NT2/D1 (cell line): ENCODE measurements around the gene ALDH3B2.
"Not testable (repeated sequence)": the region's sequence is repeated elsewhere in the genome, so short reads cannot be mapped to it uniquely, and the experiment has no call there.

ENCODE experiments used
- DNase-seq: peaks from one replicate; pipeline ENCODE4 v3.0.0-alpha.2; 2011; ENCODE audit warnings: low read depth, low spot score
- H3K27me3 ChIP-seq: 2 replicates; pipeline ENCODE4 v1.6.0; 2011; ENCODE audit warnings: mild to moderate bottlenecking; ENCODE audit not compliant: insufficient read length, insufficient read depth
- H3K36me3 ChIP-seq: 2 replicates; pipeline ENCODE4 v1.6.1; 2011; ENCODE audit warnings: mild to moderate bottlenecking, low read length, mixed read lengths; ENCODE audit not compliant: insufficient read depth, insufficient read length
- H3K4me1 ChIP-seq: 2 replicates; pipeline ENCODE4 v1.5.1; 2011; ENCODE audit not compliant: insufficient read depth, insufficient read length
- H3K4me3 ChIP-seq: 2 replicates; pipeline ENCODE4 v1.5.1; 2011; ENCODE audit warnings: low read depth; ENCODE audit not compliant: insufficient read length
- H3K9ac ChIP-seq: 2 replicates; pipeline ENCODE4 v1.6.0; 2011; ENCODE audit warnings: low read depth; ENCODE audit not compliant: insufficient read length
- H3K9me3 ChIP-seq: 2 replicates; pipeline ENCODE4 v1.5.1; 2011; ENCODE audit warnings: mild to moderate bottlenecking, low read length; ENCODE audit not compliant: insufficient read depth
- SUZ12 ChIP-seq: IDR thresholded peaks from 2 replicates; pipeline ENCODE4 v1.6.1; 2011; ENCODE audit not compliant: insufficient read length, insufficient read depth; ENCODE audit errors: extremely low read depth
- YY1 ChIP-seq: IDR thresholded peaks from 2 replicates; pipeline ENCODE4 v1.6.1; 2011; ENCODE audit not compliant: insufficient read length, insufficient read depth
- ZNF274 ChIP-seq: IDR thresholded peaks from 2 replicates; pipeline ENCODE4 v1.6.1; 2011; ENCODE audit warnings: mild to moderate bottlenecking, low read depth, low read length

Gene ALDH3B2

GRCh38 chr11:67627812-67628624 lies 46.4 kb downstream of the ALDH3B2 start:
- H3K9me3 ChIP-seq: no peaks in the 10 kb centered on the region
- H3K4me3 ChIP-seq: peak overlapping the region; percentile 68
- H3K4me1 ChIP-seq: peaks cover 16% of the 10 kb centered on the region
- no peak for DNase-seq
- peaks cover 7% of the 10 kb centered on the region for H3K36me3 ChIP-seq
- no peak for TF ChIP-seq ZNF274
- no peak for TF ChIP-seq SUZ12
- no peak for TF ChIP-seq YY1
- no peaks in the 10 kb centered on the region for H3K27me3 ChIP-seq
- peak overlapping the region; percentile 83 for H3K9ac ChIP-seq

GRCh38 chr11:67627441-67627811 lies 47.0 kb downstream of the ALDH3B2 start:
- H3K9ac ChIP-seq: peak overlapping the region; percentile 83

DNA sequence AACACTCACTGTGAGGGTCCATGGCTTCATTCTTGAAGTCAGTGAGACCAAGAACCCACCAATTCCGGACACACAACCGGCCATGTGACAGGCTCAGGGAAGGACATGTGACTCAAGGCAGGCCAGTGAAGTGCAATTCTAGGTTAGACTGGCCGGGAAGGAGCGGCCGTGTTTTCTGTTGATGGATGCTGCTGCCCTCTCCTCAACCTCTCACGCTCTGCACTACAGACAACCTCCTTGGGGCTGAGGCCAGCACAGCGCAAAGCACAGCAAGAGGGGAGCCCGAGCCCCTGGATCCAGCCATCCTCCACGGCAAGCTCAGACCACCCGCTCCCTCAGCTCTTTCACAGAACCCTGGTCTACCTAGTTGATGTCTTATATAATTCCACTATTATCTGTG lies 47.5 kb downstream of the ALDH3B2 start:
- no peaks in the 10 kb centered on the region for H3K9me3 ChIP-seq

More at GRCh38 chr11:67627441-67627811, 47.0 kb downstream of the ALDH3B2 start:
- Histone ChIP-seq H3K9me3 (no peaks in the 10 kb centered on the region), H3K27me3 (no peaks in the 10 kb centered on the region), H3K36me3 (peaks cover 7% of the 10 kb centered on the region), H3K4me1 (peaks cover 12% of the 10 kb centered on the region), H3K4me3 (peak overlapping the region; percentile 68)
- DNase-seq: no peak
- TF ChIP-seq YY1 (no peak), ZNF274 (no peak), SUZ12 (no peak)

GRCh38 chr11:67626131-67626833 lies 48.1 kb downstream of the ALDH3B2 start:
- not testable (repeated sequence) for H3K36me3 ChIP-seq, H3K27me3 ChIP-seq, H3K4me1 ChIP-seq, DNase-seq, H3K9me3 ChIP-seq
- peak overlapping the region; percentile 59 for H3K9ac ChIP-seq
- peak overlapping the region; percentile 6 for H3K4me3 ChIP-seq

More for the DNA sequence above, 47.5 kb downstream of the ALDH3B2 start:
- peaks cover 10% of the 10 kb centered on the region for H3K4me1 ChIP-seq
- TF ChIP-seq ZNF274 (no peak), YY1 (no peak), SUZ12 (no peak)
- no peak for DNase-seq
- H3K9ac ChIP-seq: peak overlapping the region; percentile 83
- H3K4me3 ChIP-seq: peak overlapping the region; percentile 68
- peaks cover 7% of the 10 kb centered on the region for H3K36me3 ChIP-seq
- no peaks in the 10 kb centered on the region for H3K27me3 ChIP-seq

DNA sequence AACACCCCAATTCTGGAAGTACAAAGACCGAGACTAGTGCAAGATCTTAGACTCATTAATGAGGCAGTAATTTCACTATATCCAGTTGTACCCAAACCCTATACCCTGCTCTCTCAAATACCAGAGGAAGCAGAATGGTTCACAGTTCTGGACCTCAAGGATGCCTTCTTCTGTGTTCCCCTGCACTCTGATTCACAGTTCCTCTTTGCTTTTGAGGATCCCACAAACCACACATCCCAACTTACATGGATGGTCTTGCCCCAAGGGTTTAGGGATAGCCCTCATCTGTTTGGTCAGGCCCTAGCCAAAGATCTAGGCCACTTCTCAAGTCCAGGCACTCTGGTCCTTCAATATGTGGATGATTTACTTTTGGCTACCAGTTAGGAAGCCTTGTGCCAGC lies 50.6 kb downstream of the ALDH3B2 start:
- H3K27me3 ChIP-seq, H3K36me3 ChIP-seq, H3K9me3 ChIP-seq, DNase-seq, H3K4me1 ChIP-seq: not testable (repeated sequence)
- Histone ChIP-seq H3K9ac (peak overlapping the region; percentile 68), H3K4me3 (peak overlapping the region; percentile 37)

DNA sequence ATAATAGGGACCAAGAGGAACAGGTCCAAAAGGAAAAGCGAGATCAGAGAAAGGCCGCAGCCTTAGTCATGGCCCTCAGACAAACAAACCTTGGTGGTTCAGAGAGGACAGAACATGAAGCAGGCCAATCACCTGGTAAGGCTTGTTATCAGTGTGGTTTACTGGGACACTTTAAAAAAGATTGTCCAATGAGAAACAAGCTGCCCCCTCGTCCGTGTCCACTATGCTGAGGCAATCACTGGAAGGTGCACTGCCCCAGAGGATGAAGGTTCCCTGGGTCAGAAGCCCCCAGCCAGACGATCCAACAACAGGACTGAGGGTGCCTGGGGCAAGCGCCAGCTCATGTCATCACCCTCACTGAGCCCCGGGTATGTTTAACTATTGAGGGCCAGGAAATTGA lies 51.5 kb downstream of the ALDH3B2 start:
- not testable (repeated sequence) for H3K4me1 ChIP-seq, H3K9me3 ChIP-seq, H3K27me3 ChIP-seq, H3K4me3 ChIP-seq, H3K36me3 ChIP-seq, DNase-seq, H3K9ac ChIP-seq

DNA sequence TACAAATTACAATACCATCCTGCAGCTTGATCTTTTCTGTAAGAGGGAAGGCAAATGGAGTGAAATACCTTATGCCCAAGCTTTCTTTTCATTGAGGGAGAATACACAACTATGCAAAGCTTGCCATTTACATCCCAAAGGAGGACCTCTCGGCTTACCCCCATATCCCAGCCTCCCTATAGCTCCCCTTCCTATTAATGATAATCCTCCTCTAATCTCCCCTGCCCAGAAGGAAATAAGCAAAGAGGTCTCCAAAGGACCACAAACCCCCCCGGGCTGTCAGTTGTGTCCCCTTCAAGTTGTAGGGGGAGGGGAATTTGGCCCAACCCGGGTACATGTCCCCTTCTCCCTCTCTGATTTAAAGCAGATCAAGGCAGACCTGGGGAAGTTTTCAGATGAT lies 52.5 kb downstream of the ALDH3B2 start:
- H3K9ac ChIP-seq: peak overlapping the region; percentile 34
- H3K4me1 ChIP-seq: not testable (repeated sequence)

DNA sequence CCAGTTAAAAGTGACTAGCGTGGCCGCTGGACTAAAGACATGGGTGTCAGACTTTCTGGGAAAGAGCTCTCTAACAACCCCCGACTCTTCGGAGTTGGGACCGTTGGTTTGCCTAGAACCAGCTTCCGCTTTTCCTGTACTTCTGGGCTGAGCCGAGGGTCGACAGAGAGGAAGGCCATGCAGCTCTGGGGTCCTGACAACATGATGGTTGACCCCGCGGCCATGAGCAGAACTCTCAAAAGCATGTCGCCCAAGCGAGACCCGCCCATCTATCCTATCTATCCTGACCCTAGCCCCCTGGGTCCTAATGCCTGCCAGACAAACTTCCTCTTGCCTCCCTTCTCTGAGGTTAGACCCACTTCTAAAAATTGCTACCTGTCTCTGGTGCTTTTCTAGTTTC lies 53.8 kb downstream of the ALDH3B2 start:
- not testable (repeated sequence) for H3K36me3 ChIP-seq, DNase-seq, H3K9me3 ChIP-seq, H3K27me3 ChIP-seq
- Histone ChIP-seq H3K4me1 (peaks cover 14% of the 10 kb centered on the region), H3K9ac (peak overlapping the region; percentile 97), H3K4me3 (peak overlapping the region; percentile 88)

More for the DNA sequence above, 52.5 kb downstream of the ALDH3B2 start:
- H3K4me3 ChIP-seq: peak overlapping the region; percentile 88
- DNase-seq, H3K36me3 ChIP-seq, H3K9me3 ChIP-seq, H3K27me3 ChIP-seq: not testable (repeated sequence)

GRCh38 chr11:67619683-67620618 lies 54.5 kb downstream of the ALDH3B2 start:
- not testable (repeated sequence) for DNase-seq, H3K9me3 ChIP-seq, H3K27me3 ChIP-seq, H3K36me3 ChIP-seq
- peaks cover 19% of the 10 kb centered on the region for H3K4me1 ChIP-seq
- H3K9ac ChIP-seq: peak overlapping the region; percentile 97
- peak overlapping the region; percentile 88 for H3K4me3 ChIP-seq

GRCh38 chr11:67618901-67619659 lies 55.3 kb downstream of the ALDH3B2 start:
- not testable (repeated sequence) for H3K27me3 ChIP-seq, H3K36me3 ChIP-seq, H3K9me3 ChIP-seq, DNase-seq
- Histone ChIP-seq H3K4me3 (peak overlapping the region; percentile 60), H3K9ac (peak overlapping the region; percentile 85), H3K4me1 (peaks cover 27% of the 10 kb centered on the region)
